H9 (cell line): ENCODE results near the gene PLCB1. TPM values are rescaled to one million over a fixed set of nuclear protein-coding genes. Genes with fewer than 3 reads are reported as not detected.

Source experiments
- DNase-seq: peaks from one replicate; pipeline ENCODE4 v3.0.0-alpha.2; 2017
- H2AFZ ChIP-seq: one replicate; pipeline ENCODE4 v1.6.1; 2013; ENCODE audit warnings: mild to moderate bottlenecking, low read length, control low read depth, moderate library complexity
- H2AK5ac ChIP-seq: 2 replicates; pipeline ENCODE4 v1.6.1; 2013; ENCODE audit warnings: low read length, control low read depth, mixed read lengths; ENCODE audit not compliant: insufficient read length
- H2BK120ac ChIP-seq: one replicate; pipeline ENCODE4 v1.6.1; 2013; ENCODE audit warnings: low read depth, mild to moderate bottlenecking, low read length, control low read depth, inconsistent platforms; ENCODE audit not compliant: poor library complexity, severe bottlenecking
- H2BK12ac ChIP-seq: 2 replicates; pipeline ENCODE4 v1.6.1; 2013; ENCODE audit warnings: low read length, control low read depth, mixed read lengths, low read depth; ENCODE audit not compliant: insufficient read length
- H2BK15ac ChIP-seq: 2 replicates; pipeline ENCODE4 v1.6.1; 2013; ENCODE audit warnings: low read depth, low read length, control low read depth
- H2BK20ac ChIP-seq: one replicate; pipeline ENCODE4 v1.6.1; 2013; ENCODE audit warnings: low read depth, mild to moderate bottlenecking, low read length, control low read depth, inconsistent platforms; ENCODE audit not compliant: poor library complexity, severe bottlenecking
- H2BK5ac ChIP-seq: 2 replicates; pipeline ENCODE4 v1.6.1; 2013; ENCODE audit warnings: low read length, control low read depth, mixed read lengths; ENCODE audit not compliant: insufficient read length
- H3K14ac ChIP-seq: 2 replicates; pipeline ENCODE4 v1.6.1; 2013; ENCODE audit warnings: low read length, control low read depth; ENCODE audit not compliant: insufficient read depth
- H3K18ac ChIP-seq: 2 replicates; pipeline ENCODE4 v1.6.1; 2013; ENCODE audit warnings: low read depth, mild to moderate bottlenecking, mixed read lengths, low read length, control low read depth; ENCODE audit not compliant: insufficient read length
- H3K23ac ChIP-seq: 2 replicates; pipeline ENCODE4 v1.6.1; 2013; ENCODE audit warnings: low read length, control low read depth, mixed read lengths, low read depth; ENCODE audit not compliant: insufficient read length
- H3K23me2 ChIP-seq: 2 replicates; pipeline ENCODE4 v1.6.1; 2013; ENCODE audit warnings: low read depth, mild to moderate bottlenecking, mixed read lengths, low read length, control low read depth; ENCODE audit not compliant: insufficient read length, poor library complexity, severe bottlenecking
- H3K27ac ChIP-seq: 2 replicates; pipeline ENCODE4 v1.5.1; 2013; ENCODE audit warnings: low read length, control low read depth, mixed read lengths, low read depth; ENCODE audit not compliant: insufficient read length
- H3K27me3 ChIP-seq: 2 replicates; pipeline ENCODE4 v1.6.1; 2013; ENCODE audit warnings: low read length, control low read depth, inconsistent platforms; ENCODE audit not compliant: insufficient read depth
- H3K4ac ChIP-seq: 2 replicates; pipeline ENCODE4 v1.6.1; 2013; ENCODE audit warnings: low read depth, mild to moderate bottlenecking, control low read depth, inconsistent platforms, low read length, moderate library complexity
- H3K4me1 ChIP-seq: 2 replicates; pipeline ENCODE4 v1.6.1; 2013; ENCODE audit warnings: low read length, control low read depth, inconsistent platforms; ENCODE audit not compliant: insufficient read depth
- H3K4me2 ChIP-seq: 2 replicates; pipeline ENCODE4 v1.6.1; 2013; ENCODE audit warnings: low read length, control low read depth, mixed read lengths; ENCODE audit not compliant: insufficient read length, insufficient read depth
- H3K56ac ChIP-seq: 2 replicates; pipeline ENCODE4 v1.6.1; 2013; ENCODE audit warnings: low read depth, mild to moderate bottlenecking, mixed read lengths, low read length, control low read depth; ENCODE audit not compliant: insufficient read length
- H3K79me1 ChIP-seq: 2 replicates; pipeline ENCODE4 v1.6.1; 2013; ENCODE audit warnings: low read depth, mild to moderate bottlenecking, moderate library complexity, low read length, control low read depth, inconsistent platforms; ENCODE audit not compliant: insufficient read depth, poor library complexity, severe bottlenecking
- H3K79me2 ChIP-seq: 2 replicates; pipeline ENCODE4 v1.6.1; 2013; ENCODE audit warnings: low read length, control low read depth, inconsistent platforms; ENCODE audit not compliant: insufficient read depth
- H3K9ac ChIP-seq: 2 replicates; pipeline ENCODE4 v1.6.1; 2013; ENCODE audit warnings: low read length, control low read depth, mixed read lengths; ENCODE audit not compliant: insufficient read length; ENCODE audit errors: extremely low read depth
- H3K9me3 ChIP-seq: one replicate; pipeline ENCODE4 v1.6.1; 2013; ENCODE audit warnings: low read depth, low read length, inconsistent platforms; ENCODE audit not compliant: control insufficient read depth
- H3T11ph ChIP-seq: one replicate; pipeline ENCODE4 v1.6.1; 2013; ENCODE audit warnings: mild to moderate bottlenecking, low read length, control low read depth, inconsistent platforms
- H4K20me1 ChIP-seq: one replicate; pipeline ENCODE4 v1.6.1; 2013; ENCODE audit not compliant: control insufficient read depth, insufficient read length, insufficient read depth
- H4K5ac ChIP-seq: 2 replicates; pipeline ENCODE4 v1.6.1; 2013; ENCODE audit warnings: low read depth, mild to moderate bottlenecking, mixed read lengths, low read length, control low read depth; ENCODE audit not compliant: insufficient read length
- H4K8ac ChIP-seq: replicated peaks from 2 replicates; pipeline ENCODE4 v1.6.1; 2013; ENCODE audit warnings: low read length, control low read depth, mixed read lengths, low read depth; ENCODE audit not compliant: insufficient read length
- H4K91ac ChIP-seq: 2 replicates; pipeline ENCODE4 v1.6.1; 2013; ENCODE audit warnings: low read depth, mild to moderate bottlenecking, moderate library complexity, mixed read lengths, low read length, control low read depth; ENCODE audit not compliant: insufficient read length
- H3K27ac Mint-ChIP-seq, 3 experiments: 2 replicates in 2 of 3; 3 replicates in 1 of 3; pipeline ENCODE4 v1.8.0; 2020 to 2021; ENCODE audit warnings: mixed read lengths in 3 of 3, mild to moderate bottlenecking in 1 of 3, moderate library complexity in 1 of 3
- H3K27me3 Mint-ChIP-seq: 2 replicates; pipeline ENCODE4 v1.8.0; 2021; ENCODE audit warnings: low read depth, mild to moderate bottlenecking, moderate library complexity, mixed read lengths
- H3K36me3 Mint-ChIP-seq, 3 experiments: 2 replicates in 2 of 3; 3 replicates in 1 of 3; pipeline ENCODE4 v1.8.0; 2020 to 2021; ENCODE audit warnings: low read depth in 3 of 3, mixed read lengths in 3 of 3; ENCODE audit not compliant: insufficient read depth in 1 of 3
- H3K4me1 Mint-ChIP-seq, 2 experiments: 2 replicates each; pipeline ENCODE4 v1.8.0; 2020; ENCODE audit warnings: mixed read lengths in 2 of 2
- H3K4me3 Mint-ChIP-seq, 2 experiments: 2 replicates in 1 of 2; 3 replicates in 1 of 2; pipeline ENCODE4 v1.8.0; 2020 to 2021; ENCODE audit warnings: mild to moderate bottlenecking in 2 of 2, mixed read lengths in 2 of 2, moderate library complexity in 1 of 2
- H3K9me3 Mint-ChIP-seq, 2 experiments: 2 replicates in 1 of 2; 3 replicates in 1 of 2; pipeline ENCODE4 v1.8.0; 2020; ENCODE audit warnings: mild to moderate bottlenecking in 2 of 2, mixed read lengths in 2 of 2, moderate library complexity in 1 of 2
- CTCF ChIP-seq: fragments of 200-600 bp; sonication (generic); conservative IDR thresholded peaks from 3 replicates; pipeline ENCODE4 v1.8.0; 2021; ENCODE audit warnings: antibody characterized with exemption, mild to moderate bottlenecking
- WGBS: extraction: QIAGEN DNeasy Blood & Tissue Kit; methylation state at CpG from one replicate; pipeline ENCODE4 v1.1.7; 2013; ENCODE audit warnings: missing lambda C conversion rate, low lambda C conversion rate, mixed read lengths; ENCODE audit not compliant: insufficient read length; ENCODE audit errors: extremely low coverage; 5-methylcytosine and 5-hydroxymethylcytosine counted together
- total RNA-seq: library from RNA; stranded (reverse); gene quantifications from 2 replicates; pipeline ENCODE4 v1.2.1, GENCODE V29; 2021

PLCB1 gene
- total RNA-seq, 1 experiment from 2014 or later, result 11.5 TPM

GRCh38 chr20:8408587-8409307 lies 276.7 kb downstream of the PLCB1 start:
- DNase-seq, result no peak
- Mint-ChIP-seq H3K4me1 (no peaks in the 10 kb centered on the region), H3K36me3 (no peaks in the 10 kb centered on the region), H3K27me3 (no peaks in the 10 kb centered on the region), H3K27ac (no peak overlapping the region), H3K9me3 (no peaks in the 10 kb centered on the region; a peak in 1 of 5 replicates), H3K4me3 (no peak overlapping the region)
- H3K14ac ChIP-seq, result no peak overlapping the region
- no peaks in the 10 kb centered on the region for H3K9me3 ChIP-seq
- no peak overlapping the region for H2BK5ac ChIP-seq
- H4K5ac ChIP-seq, result no peak overlapping the region
- no peaks in the 10 kb centered on the region for H3K4me1 ChIP-seq
- no peak overlapping the region for H2AK5ac ChIP-seq
- H3K27ac ChIP-seq, result no peak overlapping the region
- H3K79me2 ChIP-seq, result no peaks in the 10 kb centered on the region
- no peak overlapping the region for H3K23ac ChIP-seq
- H2BK120ac ChIP-seq, result no peak overlapping the region
- no peak for TF ChIP-seq CTCF
- no peak overlapping the region for H2AFZ ChIP-seq
- no peaks in the 10 kb centered on the region for H4K20me1 ChIP-seq
- H3K79me1 ChIP-seq, result no peaks in the 10 kb centered on the region
- WGBS, result no CpG with 5 or more reads among the region's 4 CpGs
- H3K4ac ChIP-seq, result no peak overlapping the region
- H2BK20ac ChIP-seq, result no peak overlapping the region
- no peak overlapping the region for H4K8ac ChIP-seq
- H3K27me3 ChIP-seq, result no peaks in the 10 kb centered on the region
- H3T11ph ChIP-seq, result no peak overlapping the region
- no peak overlapping the region for H3K4me2 ChIP-seq
- no peak overlapping the region for H4K91ac ChIP-seq
- H3K18ac ChIP-seq, result no peak overlapping the region
- H2BK12ac ChIP-seq, result no peak overlapping the region
- H3K23me2 ChIP-seq, result no peaks in the 10 kb centered on the region
- no peak overlapping the region for H3K56ac ChIP-seq
- H3K9ac ChIP-seq, result no peak overlapping the region
- no peak overlapping the region for H2BK15ac ChIP-seq
